Astrocyte of the cerebellum (primary cell): ENCODE results near the gene PALS2.

Experiments
- DNase-seq: peaks from one replicate; pipeline ENCODE4 v3.0.0-alpha.2; 2011; ENCODE audit warnings: low read depth
- H3K4me3 ChIP-seq: 2 replicates; pipeline ENCODE4 v1.5.1; 2011; ENCODE audit warnings: mild to moderate bottlenecking, low read depth, low read length, moderate library complexity
- in situ Hi-C: cut with HindIII; loops from 2 replicates; pipeline ENCODE4 v1.10.0; 2017; ENCODE audit warnings: low sequenced_read_pairs
- TF ChIP-seq, protein P1 (sequence below): IDR thresholded peaks from 2 replicates; pipeline ENCODE4 v1.5.1; 2012; ENCODE audit warnings: low read length, low read depth, moderate library complexity, mild to moderate bottlenecking; ENCODE audit errors: missing control alignments

PALS2 gene

GRCh38 chr7:24601600-24601999 lies 28.3 kb downstream of the PALS2 start:
- no peak overlapping the region for H3K4me3 ChIP-seq
- in situ Hi-C loops, result no loop called here
- DNase-seq, result no peak
- TF ChIP-seq, protein P1, sequence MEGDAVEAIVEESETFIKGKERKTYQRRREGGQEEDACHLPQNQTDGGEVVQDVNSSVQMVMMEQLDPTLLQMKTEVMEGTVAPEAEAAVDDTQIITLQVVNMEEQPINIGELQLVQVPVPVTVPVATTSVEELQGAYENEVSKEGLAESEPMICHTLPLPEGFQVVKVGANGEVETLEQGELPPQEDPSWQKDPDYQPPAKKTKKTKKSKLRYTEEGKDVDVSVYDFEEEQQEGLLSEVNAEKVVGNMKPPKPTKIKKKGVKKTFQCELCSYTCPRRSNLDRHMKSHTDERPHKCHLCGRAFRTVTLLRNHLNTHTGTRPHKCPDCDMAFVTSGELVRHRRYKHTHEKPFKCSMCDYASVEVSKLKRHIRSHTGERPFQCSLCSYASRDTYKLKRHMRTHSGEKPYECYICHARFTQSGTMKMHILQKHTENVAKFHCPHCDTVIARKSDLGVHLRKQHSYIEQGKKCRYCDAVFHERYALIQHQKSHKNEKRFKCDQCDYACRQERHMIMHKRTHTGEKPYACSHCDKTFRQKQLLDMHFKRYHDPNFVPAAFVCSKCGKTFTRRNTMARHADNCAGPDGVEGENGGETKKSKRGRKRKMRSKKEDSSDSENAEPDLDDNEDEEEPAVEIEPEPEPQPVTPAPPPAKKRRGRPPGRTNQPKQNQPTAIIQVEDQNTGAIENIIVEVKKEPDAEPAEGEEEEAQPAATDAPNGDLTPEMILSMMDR, result no peak

- in situ Hi-C loops, result no loop called here
- H3K4me3 ChIP-seq, result no peak overlapping the region
- TF ChIP-seq, protein P1, result no peak
- DNase-seq, result no peak
Measured at GRCh38 chr7:24602860-24603456, 29.7 kb downstream of the PALS2 start.

DNA sequence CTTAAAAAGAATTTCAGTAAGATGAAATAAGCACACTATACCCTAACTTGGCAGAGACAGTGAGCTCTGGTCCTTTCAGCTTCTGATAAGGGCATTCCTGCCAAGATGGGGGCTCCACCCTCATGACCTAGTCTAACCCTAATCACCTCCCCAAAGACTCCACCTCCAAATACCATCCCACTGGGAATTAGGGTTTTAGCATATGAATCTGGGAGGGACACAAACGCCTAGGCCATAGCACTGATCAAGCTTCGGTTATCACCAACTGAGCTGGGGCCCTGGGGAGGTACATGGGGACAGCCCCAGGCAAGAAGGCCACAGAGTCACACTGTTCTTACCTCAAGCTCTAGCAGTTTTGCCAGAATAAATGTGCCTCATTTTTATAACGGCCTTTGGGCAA lies 31.4 kb downstream of the PALS2 start:
- TF ChIP-seq, protein P1, result no peak
- in situ Hi-C loops, result no loop called here
- no peak for DNase-seq
- no peak overlapping the region for H3K4me3 ChIP-seq

- in situ Hi-C loops, result no loop called here
- TF ChIP-seq, protein P1, result no peak
- no peak for DNase-seq
- H3K4me3 ChIP-seq, result no peak overlapping the region
Measured at GRCh38 chr7:24608504-24608903, 35.3 kb downstream of the PALS2 start.

DNA sequence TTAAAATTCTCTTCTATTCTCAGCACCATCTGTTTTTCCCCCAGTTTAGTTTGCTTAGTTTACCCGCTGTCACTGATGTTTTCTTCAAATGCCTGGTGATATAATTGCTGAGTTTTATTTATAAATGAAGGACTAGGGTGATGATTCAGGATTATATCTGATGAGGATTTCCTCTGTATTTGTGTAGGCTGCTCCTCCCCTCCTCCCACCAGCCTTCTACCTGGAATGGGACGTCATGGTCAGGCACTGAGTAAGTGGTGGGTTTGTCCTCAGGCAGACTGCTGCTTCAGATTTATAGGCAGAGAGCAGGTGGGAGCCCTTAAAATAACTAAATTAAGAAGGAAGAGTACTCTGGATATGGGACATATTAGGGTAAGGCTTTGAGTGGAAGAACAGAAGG lies 35.8 kb downstream of the PALS2 start:
- TF ChIP-seq, protein P1, result no peak
- in situ Hi-C loops, result no loop called here

DNA sequence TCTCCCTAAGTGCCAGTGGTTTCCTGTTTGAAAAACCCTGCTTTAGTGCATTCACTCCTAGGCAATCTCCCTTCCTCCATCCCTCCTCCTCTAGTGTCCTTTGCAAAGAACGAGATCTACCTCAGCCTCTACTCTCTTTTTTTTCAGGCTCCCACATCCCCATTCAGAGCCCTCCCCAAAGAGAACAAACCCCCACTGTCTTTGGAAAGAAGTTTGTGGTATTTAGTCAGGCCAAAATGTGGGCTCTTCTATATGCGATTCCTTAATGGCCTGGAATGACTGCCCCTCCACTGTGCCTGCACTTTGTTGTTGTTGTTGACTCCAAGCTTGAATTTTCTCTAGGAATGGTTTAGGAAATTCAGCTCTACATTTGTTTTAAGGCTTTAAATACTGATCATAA lies 36.3 kb downstream of the PALS2 start:
- no peak overlapping the region for H3K4me3 ChIP-seq
- DNase-seq, result no peak
- TF ChIP-seq, protein P1, result no peak
- in situ Hi-C loops, result no loop called here

More for the DNA sequence above, 35.8 kb downstream of the PALS2 start:
- H3K4me3 ChIP-seq, result no peak overlapping the region
- DNase-seq, result no peak
